ENCODE data around the gene CNTN4.

CNTN4 gene

DNA sequence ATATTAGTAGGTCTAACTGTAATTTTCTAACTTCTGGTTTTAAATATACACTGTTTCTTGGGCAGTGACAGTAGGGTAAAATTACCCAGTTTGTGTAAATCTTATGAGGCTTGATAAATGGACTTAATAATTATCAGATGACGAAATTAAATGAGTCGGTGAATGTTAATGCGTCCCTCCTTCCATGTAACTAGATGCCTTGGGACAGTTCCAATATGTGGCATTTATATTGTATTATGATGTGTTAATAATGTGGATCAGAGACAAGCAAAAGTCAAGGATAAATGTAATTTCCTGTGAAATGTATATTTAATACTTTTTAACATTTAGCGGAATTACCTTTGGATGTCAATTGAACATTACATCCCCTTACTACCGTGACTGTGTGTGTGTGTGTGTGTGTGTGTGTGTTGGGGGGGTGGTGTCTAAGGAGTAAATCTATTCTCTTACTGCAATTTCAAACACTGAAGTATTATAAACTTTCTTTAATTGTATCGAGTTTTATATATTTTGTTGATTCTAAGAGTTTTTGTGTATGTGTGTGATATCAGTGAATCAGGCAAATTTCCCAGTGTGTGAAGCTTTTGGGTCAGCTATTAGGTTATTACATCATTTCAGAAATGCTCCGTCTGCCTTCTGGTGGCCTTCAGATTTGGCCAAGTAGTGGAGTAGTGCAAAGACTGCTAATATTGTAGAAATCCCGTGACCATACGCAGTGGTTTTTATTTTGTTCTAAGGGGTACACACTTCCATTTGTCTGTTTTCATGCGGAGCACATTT lies 50.1 kb downstream of the CNTN4 start:
- no peak for DNase-seq (ENCODE audit: low read depth in 2 of 3, low spot score in 1 of 3)

DNA sequence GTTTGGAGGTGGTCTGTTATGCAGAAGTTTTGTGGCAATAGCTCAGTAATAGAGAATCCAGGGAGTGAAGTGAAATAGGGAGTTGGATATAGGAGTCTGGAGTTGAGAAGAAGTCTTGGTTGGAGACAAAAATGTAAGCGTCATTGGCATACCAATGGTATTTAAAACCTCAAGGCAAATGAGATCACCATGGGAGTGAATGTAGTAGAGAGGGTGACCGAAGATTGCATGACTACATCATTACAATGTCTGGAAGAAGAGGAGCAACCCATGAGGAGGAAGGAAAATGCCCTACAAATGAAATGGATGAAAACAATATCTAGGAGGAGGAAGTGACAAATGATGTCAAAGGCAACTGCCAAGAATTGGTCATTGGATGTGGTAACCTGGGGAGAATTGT lies 54.4 kb downstream of the CNTN4 start:
- no peak for DNase-seq (ENCODE audit: low read depth in 2 of 3, low spot score in 1 of 3)

DNA sequence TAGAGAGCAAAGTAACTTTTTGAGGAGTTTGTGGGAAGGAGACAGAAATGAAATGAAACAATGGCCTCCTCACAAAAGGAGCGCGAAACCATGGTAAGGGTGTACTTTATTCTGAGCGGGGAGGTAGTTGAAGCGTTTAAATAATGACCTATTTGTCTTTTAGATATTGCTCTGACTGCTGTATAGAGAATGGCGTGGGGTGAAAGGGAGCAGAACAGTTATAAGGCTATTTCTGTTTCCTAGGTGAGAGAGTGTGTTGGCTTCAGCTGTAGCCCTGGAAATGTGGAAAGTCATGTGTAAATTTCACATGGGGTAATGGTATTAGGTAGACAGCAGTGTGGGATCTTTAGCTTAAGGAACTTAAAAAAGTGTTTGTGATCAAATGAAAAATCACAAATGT lies 54.9 kb downstream of the CNTN4 start:
- DNase-seq (ENCODE audit: low read depth in 2 of 3, low spot score in 1 of 3) = no peak

- no peak for DNase-seq (ENCODE audit: low read depth in 2 of 3, low spot score in 1 of 3)
These were observed 56.0 kb downstream of the CNTN4 start for GRCh38 chr3:2154621-2155020.

DNA sequence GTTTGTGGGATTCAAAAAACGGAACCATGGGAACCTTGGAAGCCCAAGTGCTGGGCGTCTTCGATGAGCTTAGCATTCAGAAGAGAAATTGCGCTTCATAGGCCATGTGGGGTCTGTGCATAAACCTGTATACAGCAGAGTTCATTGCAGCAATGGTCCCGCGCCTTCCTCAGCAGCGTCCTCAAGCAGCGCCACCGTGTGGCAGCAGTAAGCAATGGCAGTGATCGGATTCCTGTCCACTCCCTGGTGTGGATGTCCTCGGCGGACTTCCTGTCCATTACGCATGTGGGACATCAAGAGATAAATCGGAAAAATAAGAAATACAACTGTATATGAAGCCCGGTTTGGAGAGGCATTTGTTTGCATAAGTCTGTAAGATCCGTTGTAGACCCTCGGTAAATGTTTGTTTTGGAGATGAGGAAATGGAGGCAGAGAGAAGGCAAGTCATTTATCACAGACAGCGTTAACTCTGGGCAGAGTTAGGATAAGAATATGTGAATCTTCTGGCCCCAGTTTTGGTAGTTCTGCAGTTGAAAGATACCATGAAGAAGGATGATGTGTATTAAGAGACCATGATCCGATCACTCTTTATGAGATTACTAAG lies 57.7 kb downstream of the CNTN4 start:
- DNase-seq (ENCODE audit: low read depth in 2 of 3, low spot score in 1 of 3) = peak in 2 of 3 donors; percentile 0 to 2

- DNase-seq (ENCODE audit: low read depth in 2 of 3, low spot score in 1 of 3) = no peak
These were observed 60.2 kb downstream of the CNTN4 start for GRCh38 chr3:2158828-2159227.

DNA sequence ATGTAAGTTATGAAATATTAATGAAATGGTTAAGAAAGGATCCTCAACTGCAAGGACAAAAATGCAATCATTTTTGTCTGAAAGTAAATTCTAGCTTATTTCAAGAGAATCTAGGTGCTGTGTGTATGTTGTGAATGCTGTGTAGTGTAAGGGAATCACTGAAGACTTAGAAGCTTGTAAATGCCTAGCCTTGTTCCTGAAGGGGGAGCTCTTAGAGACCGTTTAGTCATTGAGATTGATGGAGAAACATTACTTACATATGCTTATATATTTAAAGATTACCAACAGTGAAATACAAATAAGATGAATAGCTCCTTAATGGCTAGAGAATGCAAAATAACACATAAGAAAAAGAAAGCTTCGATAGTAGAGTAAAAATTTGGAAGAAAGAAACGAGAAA lies 67.9 kb downstream of the CNTN4 start:
- no peak for DNase-seq (ENCODE audit: low read depth in 2 of 3, low spot score in 1 of 3)

DNA sequence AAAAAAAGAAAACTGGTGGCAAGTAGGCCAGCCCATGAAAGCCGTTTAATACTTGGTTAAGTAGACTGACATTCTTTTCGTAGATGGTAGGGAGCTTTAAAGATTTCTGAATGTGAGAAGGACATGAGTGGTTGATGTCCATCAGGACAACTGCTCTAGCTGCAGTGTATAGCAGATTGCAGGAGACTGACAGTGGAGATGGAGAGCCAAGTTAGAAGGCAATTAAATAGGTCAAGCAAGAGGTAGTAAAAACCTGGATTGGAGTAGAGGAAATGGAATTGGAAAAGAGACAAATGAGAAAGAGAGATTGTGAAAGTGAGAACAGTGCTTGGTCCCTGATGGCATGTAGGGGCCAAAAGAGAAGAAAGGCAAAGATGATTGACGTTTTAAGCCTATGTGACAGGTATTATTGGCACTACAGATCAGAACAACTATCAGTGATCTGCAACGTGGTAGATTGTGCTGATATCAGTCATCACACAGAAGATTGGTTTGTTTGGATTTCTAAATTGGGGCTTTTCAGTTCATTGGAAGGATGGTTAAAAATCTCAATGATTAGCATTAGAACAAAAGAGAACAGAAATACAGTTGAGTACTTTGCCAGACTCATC lies 74.0 kb downstream of the CNTN4 start:
- DNase-seq (ENCODE audit: low read depth in 2 of 3, low spot score in 1 of 3) = no peak

- DNase-seq (ENCODE audit: low read depth in 2 of 3, low spot score in 1 of 3) = no peak
These were observed 82.0 kb downstream of the CNTN4 start for GRCh38 chr3:2180634-2181033.

- no peak for DNase-seq (ENCODE audit: low read depth in 2 of 3, low spot score in 1 of 3)
These were observed 100.2 kb downstream of the CNTN4 start for GRCh38 chr3:2198776-2199279.

GRCh38 chr3:2204054-2204453 lies 105.4 kb downstream of the CNTN4 start:
- no peak for DNase-seq (ENCODE audit: low read depth in 2 of 3, low spot score in 1 of 3)

DNA sequence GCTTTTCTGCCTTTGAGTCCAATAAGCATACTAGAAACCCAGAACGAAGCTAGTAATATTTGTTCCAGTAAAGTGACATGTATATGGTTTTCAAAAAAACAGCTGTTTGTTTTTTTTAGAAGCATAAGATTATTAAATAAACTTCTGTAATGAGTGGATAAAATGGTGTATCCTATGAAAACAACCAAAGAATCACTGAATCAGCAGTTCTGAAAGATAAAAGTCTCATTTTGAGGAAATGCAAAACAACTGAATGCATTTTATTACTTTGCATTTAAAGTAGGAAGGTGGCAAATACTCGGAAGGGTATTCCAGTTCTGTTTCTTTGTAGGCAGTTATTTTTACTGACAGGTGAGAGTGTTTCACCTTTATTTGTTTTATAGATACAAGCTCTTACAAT lies 107.0 kb downstream of the CNTN4 start:
- no peak for DNase-seq (ENCODE audit: low read depth in 2 of 3, low spot score in 1 of 3)

GRCh38 chr3:2206536-2206935 lies 107.9 kb downstream of the CNTN4 start:
- DNase-seq (ENCODE audit: low read depth in 2 of 3, low spot score in 1 of 3) = no peak

DNA sequence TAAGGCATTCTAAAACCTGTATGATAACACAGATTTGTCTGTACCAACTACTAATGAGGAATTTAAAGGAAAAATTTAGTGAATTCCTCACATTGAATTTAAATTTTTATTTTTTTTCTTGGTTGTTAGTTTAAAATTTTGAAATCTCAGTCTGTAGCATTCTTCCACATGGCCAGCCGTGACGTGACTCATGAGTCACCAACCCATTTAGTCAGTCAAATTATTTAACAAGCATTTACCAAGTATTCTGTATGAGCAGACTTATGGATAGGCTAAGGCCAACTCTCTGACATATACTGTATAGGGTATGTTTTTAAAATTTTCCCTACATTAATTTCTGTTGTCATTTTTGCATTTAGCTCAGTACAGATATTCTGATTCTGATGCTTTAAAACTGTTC lies 112.9 kb downstream of the CNTN4 start:
- no peak for DNase-seq (ENCODE audit: low read depth in 2 of 3, low spot score in 1 of 3)

GRCh38 chr3:2212206-2212605 lies 113.5 kb downstream of the CNTN4 start:
- no peak for DNase-seq (ENCODE audit: low read depth in 2 of 3, low spot score in 1 of 3)

DNA sequence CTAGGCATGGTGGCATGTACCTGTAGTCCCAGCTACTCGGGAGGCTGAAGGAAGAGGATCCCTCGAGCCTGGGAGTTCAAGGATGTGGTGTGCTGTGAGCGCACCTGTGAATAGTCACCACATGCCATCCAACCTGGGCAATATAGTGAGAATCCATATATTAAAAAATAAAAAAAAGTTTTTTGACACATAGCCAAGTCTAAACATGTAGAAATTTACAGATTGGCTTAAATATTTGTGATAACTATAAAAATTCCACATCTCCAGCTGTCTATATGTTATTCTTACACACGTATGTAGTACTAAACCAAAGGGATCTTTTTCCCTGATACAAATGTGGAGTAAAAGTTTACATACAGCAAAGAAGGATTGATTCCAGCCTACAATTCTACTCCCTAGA lies 119.7 kb downstream of the CNTN4 start:
- DNase-seq (ENCODE audit: low read depth in 2 of 3, low spot score in 1 of 3) = no peak

- no peak for DNase-seq (ENCODE audit: low read depth in 2 of 3, low spot score in 1 of 3)
These were observed 120.2 kb downstream of the CNTN4 start for GRCh38 chr3:2218816-2219215.

DNA sequence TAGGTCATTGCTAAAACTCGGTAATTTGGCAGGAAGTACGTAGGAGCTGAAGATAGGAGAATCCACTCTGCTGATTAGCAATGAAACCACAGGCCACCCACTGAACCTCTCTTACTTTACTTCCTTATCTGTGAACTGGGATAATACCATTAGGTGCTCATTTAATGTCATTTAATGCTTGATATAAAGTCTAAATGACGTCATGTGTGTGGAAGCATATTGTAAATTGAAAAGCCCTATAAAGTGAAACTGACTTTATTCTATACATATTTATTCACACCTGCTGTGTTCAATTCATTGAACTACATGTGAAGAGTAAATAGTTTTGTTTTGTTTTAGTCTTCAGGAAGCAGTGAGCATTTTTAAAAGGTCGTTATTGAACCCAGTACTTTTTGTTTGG lies 137.5 kb downstream of the CNTN4 start:
- DNase-seq (ENCODE audit: low read depth in 2 of 3, low spot score in 1 of 3) = no peak

GRCh38 chr3:2244137-2244536 lies 145.5 kb downstream of the CNTN4 start:
- DNase-seq (ENCODE audit: low read depth in 2 of 3, low spot score in 1 of 3) = no peak

- no peak for DNase-seq (ENCODE audit: low read depth in 2 of 3, low spot score in 1 of 3)
These were observed 148.4 kb downstream of the CNTN4 start for GRCh38 chr3:2246873-2247648.

DNA sequence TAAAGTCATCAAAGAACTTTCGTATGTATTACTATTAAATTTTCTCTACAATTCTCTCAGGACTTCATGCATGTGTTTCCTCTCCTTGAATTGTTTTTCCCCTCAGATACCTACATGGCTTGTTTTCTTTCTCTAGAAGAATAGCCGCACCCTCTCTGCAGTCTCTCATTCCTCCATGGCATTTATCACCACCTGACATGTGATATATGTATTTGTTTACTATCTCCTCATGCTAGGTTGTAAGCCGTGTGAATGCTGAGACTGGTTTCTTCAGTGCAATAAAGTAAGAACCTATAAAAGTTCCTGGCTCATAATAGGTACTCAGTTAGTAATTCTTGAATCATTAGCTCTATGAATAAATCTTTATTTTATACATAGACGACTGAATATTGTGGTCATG lies 149.2 kb downstream of the CNTN4 start:
- DNase-seq (ENCODE audit: low read depth in 2 of 3, low spot score in 1 of 3) = no peak

DNA sequence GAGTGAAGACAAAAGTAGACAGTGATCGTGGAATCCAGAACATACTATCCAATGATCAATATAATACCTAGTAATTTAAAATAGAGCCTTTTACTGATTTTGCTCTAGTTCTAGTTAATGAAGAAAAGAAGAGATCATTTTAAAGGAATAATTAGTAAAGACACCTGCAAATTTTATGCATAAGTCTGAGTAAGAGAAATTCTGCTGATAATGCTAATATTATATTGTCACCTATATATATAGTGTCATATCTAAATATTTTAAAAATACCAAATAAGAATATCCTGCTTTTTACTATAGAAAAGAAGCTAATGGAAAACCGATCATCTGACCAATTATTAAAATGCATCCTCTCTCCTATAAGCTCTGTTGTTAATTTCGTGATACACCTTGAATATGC lies 152.1 kb downstream of the CNTN4 start:
- DNase-seq (ENCODE audit: low read depth in 2 of 3, low spot score in 1 of 3) = no peak

Data from stimulated activated CD4-positive, alpha-beta T cell treated with anti-CD3 and anti-CD28 coated beads, Interleukin-12 subunit alpha, Interleukin-12 subunit beta, amount 100 ng/mL, for 48 hours (primary cell).